Prostate gland (tissue), 2 donors: ENCODE data around the gene ITK.

Source experiments
- POLR2A ChIP-seq: fragments of 450-650 bp; IDR thresholded peaks from one replicate; pipeline ENCODE4 v1.6.1; 2016; ENCODE audit warnings: antibody characterized with exemption, mild to moderate bottlenecking
- POLR2AphosphoS5 ChIP-seq: sonication (generic); formaldehyde crosslinking; IDR thresholded peaks from one replicate; pipeline ENCODE4 v1.6.1; 2017; ENCODE audit warnings: antibody characterized with exemption
- TF ChIP-seq, protein P1 (sequence below), 4 experiments: fragments of 200-600 bp in 2 of 4; fragments of 450-650 bp in 2 of 4; sonication (generic) in 2 of 4; IDR thresholded peaks; 1 replicate in 3 of 4; 2 replicates in 1 of 4; pipeline ENCODE4 v1.5.1; 2016 to 2019; ENCODE audit warnings: antibody characterized with exemption in 4 of 4, mild to moderate bottlenecking in 2 of 4, moderate library complexity in 2 of 4

DNA sequence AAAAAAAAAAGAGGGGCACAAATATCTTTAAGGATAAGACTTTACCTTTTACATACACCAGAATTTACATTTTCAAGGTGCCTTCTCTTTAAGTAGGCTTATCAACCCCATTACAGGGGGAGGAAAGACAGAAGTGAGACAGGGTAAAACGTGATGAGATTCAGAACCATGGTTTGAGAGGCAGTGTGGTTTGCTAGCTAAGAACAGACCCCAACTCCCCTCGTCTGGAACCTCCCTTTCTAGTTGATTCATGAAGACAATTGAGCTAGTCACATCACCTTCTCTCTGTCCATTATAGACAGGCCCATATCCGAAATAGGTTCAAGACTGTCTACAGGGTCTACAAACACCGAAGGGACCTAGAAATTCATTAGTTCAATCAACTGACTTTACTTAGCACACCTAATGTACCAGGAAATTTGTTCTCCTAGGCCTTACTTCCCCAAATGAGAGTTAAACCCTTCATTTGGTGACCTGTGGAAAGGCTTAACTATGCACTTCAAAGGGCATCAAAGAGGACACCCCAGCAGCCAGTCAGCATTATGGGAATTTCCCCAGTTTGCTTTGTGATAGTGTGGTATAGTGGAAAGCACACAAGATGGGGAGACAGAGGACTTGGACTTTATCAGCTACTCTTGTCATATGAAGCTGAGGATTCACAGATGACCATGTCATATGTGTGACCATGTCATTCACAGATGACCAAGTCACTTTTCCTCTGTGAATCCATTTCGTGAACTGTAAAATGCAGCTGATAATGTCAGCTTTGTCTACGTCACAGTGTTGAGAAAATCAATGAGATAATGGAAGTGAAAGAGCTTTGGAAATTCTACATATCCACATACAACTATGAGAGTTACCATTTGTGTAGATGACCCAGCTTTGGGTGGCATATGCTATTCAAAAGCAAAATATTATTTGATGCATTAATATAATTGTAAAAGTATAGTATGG, 45.1 kb downstream of the ITK start:
- TF ChIP-seq, protein P1, sequence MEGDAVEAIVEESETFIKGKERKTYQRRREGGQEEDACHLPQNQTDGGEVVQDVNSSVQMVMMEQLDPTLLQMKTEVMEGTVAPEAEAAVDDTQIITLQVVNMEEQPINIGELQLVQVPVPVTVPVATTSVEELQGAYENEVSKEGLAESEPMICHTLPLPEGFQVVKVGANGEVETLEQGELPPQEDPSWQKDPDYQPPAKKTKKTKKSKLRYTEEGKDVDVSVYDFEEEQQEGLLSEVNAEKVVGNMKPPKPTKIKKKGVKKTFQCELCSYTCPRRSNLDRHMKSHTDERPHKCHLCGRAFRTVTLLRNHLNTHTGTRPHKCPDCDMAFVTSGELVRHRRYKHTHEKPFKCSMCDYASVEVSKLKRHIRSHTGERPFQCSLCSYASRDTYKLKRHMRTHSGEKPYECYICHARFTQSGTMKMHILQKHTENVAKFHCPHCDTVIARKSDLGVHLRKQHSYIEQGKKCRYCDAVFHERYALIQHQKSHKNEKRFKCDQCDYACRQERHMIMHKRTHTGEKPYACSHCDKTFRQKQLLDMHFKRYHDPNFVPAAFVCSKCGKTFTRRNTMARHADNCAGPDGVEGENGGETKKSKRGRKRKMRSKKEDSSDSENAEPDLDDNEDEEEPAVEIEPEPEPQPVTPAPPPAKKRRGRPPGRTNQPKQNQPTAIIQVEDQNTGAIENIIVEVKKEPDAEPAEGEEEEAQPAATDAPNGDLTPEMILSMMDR (IDR thresholded peaks at IDR 0.05), result no peak
- no peak for TF ChIP-seq POLR2A
- TF ChIP-seq POLR2AphosphoS5, result no peak
